IMR-90 (cell line): ENCODE measurements around the gene TOMM40. TPM values are rescaled to one million over a fixed set of nuclear protein-coding genes. Genes with fewer than 3 reads are reported as not detected.

Experiments
- polyA plus RNA-seq, 3 experiments: library from polyadenylated mRNA; depleted of rRNA; stranded (reverse); fragments of >200 nt; gene quantifications; 2 replicates each; pipeline ENCODE4 v1.2.3, GENCODE V29; 2012; ENCODE audit warnings: low replicate concordance in 1 of 3
- total RNA-seq: library from RNA; depleted of rRNA; stranded (reverse); fragments of >200 nt; gene quantifications from 2 replicates; pipeline ENCODE4 v1.2.3, GENCODE V29; 2012; rRNA removed

TOMM40 gene
- total and polyA plus RNA-seq, 2 of the 4 experiments (the other 2 are of a cell fraction) = 54.8 to 62.6 TPM

Other genes with a start within 250 kb of the TOMM40 start
- 93.0 and 106 TPM in 2 replicates for gene PVR, start 247.3 kb upstream of the TOMM40 start, total RNA-seq
- gene PVR, start 247.3 kb upstream of the TOMM40 start, polyA plus RNA-seq (2012; rRNA removed) = 117 and 122 TPM in 2 replicates
- 0.56 and 0.72 TPM in 2 replicates for gene CEACAM19, start 219.8 kb upstream of the TOMM40 start, total RNA-seq
- gene CEACAM19, start 219.8 kb upstream of the TOMM40 start, polyA plus RNA-seq (2012; rRNA removed) = 9.3 and 10.3 TPM in 2 replicates
- gene CEACAM16, start 192.1 kb upstream of the TOMM40 start, total RNA-seq = not detected in 2 replicates
- not detected in 2 replicates for gene CEACAM16, start 192.1 kb upstream of the TOMM40 start, polyA plus RNA-seq (2012; rRNA removed)
- 1.6 and 1.9 TPM in 2 replicates for gene BCL3, start 142.5 kb upstream of the TOMM40 start, total RNA-seq
- 24.1 and 26.0 TPM in 2 replicates for gene BCL3, start 142.5 kb upstream of the TOMM40 start, polyA plus RNA-seq (2012; rRNA removed)
- gene CBLC, start 113.4 kb upstream of the TOMM40 start, total RNA-seq = not detected in 2 replicates
- not detected in 2 replicates for gene CBLC, start 113.4 kb upstream of the TOMM40 start, polyA plus RNA-seq (2012; rRNA removed)
- gene BCAM, start 82.2 kb upstream of the TOMM40 start, total RNA-seq = 2.3 and 2.8 TPM in 2 replicates
- gene BCAM, start 82.2 kb upstream of the TOMM40 start, polyA plus RNA-seq (2012; rRNA removed) = 27.5 and 35.7 TPM in 2 replicates
- 77.8 and 78.0 TPM in 2 replicates for gene NECTIN2, start 45.0 kb upstream of the TOMM40 start, total RNA-seq
- 169 and 170 TPM in 2 replicates for gene NECTIN2, start 45.0 kb upstream of the TOMM40 start, polyA plus RNA-seq (2012; rRNA removed)
- 0.18 TPM in 1 of 2 replicates, not detected in the other for gene APOE, start 14.5 kb downstream of the TOMM40 start, total RNA-seq
- 2.0 and 2.5 TPM in 2 replicates for gene APOE, start 14.5 kb downstream of the TOMM40 start, polyA plus RNA-seq (2012; rRNA removed)
- gene APOC1, start 23.4 kb downstream of the TOMM40 start, total RNA-seq = not detected in 2 replicates
- gene APOC1, start 23.4 kb downstream of the TOMM40 start, polyA plus RNA-seq (2012; rRNA removed) = 1.1 and 1.4 TPM in 2 replicates
- gene APOC4, start 51.0 kb downstream of the TOMM40 start, total RNA-seq = not detected in 2 replicates
- not detected in 2 replicates for gene APOC4, start 51.0 kb downstream of the TOMM40 start, polyA plus RNA-seq (2012; rRNA removed)
- gene APOC2, start 54.8 kb downstream of the TOMM40 start, total RNA-seq = not detected in 2 replicates
- not detected in 2 replicates for gene APOC2, start 54.8 kb downstream of the TOMM40 start, polyA plus RNA-seq (2012; rRNA removed)
- gene CLPTM1, start 64.1 kb downstream of the TOMM40 start, total RNA-seq = 23.8 and 27.8 TPM in 2 replicates
- gene CLPTM1, start 64.1 kb downstream of the TOMM40 start, polyA plus RNA-seq (2012; rRNA removed) = 88.8 and 93.2 TPM in 2 replicates
- 5.0 TPM in 2 replicates for gene RELB, start 110.2 kb downstream of the TOMM40 start, total RNA-seq
- 17.2 and 19.9 TPM in 2 replicates for gene RELB, start 110.2 kb downstream of the TOMM40 start, polyA plus RNA-seq (2012; rRNA removed)
- gene CLASRP, start 147.8 kb downstream of the TOMM40 start, total RNA-seq = 19.9 and 20.6 TPM in 2 replicates
- gene CLASRP, start 147.8 kb downstream of the TOMM40 start, polyA plus RNA-seq (2012; rRNA removed) = 31.7 and 34.9 TPM in 2 replicates
- not detected in 2 replicates for gene ZNF296, start 185.2 kb downstream of the TOMM40 start, total RNA-seq
- 0.10 and 0.11 TPM in 2 replicates for gene ZNF296, start 185.2 kb downstream of the TOMM40 start, polyA plus RNA-seq (2012; rRNA removed)
- gene GEMIN7, start 188.0 kb downstream of the TOMM40 start, total RNA-seq = 19.7 and 27.2 TPM in 2 replicates
- gene GEMIN7, start 188.0 kb downstream of the TOMM40 start, polyA plus RNA-seq (2012; rRNA removed) = 52.8 and 53.0 TPM in 2 replicates
- gene PPP1R37, start 201.9 kb downstream of the TOMM40 start, total RNA-seq = 13.1 and 13.9 TPM in 2 replicates
- 18.5 and 20.8 TPM in 2 replicates for gene PPP1R37, start 201.9 kb downstream of the TOMM40 start, polyA plus RNA-seq (2012; rRNA removed)